GM18519 (cell line): ENCODE data around the gene GJB4.
"Not testable (repeated sequence)": the region's sequence is repeated elsewhere in the genome, so short reads cannot be mapped to it uniquely, and the experiment has no call there.

Source experiments
- ATAC-seq: cut with Tn5 transposase; IDR thresholded peaks from one replicate; pipeline ENCODE4 v1.9.1; 2021; ENCODE audit warnings: mild to moderate bottlenecking, moderate library complexity; ENCODE audit not compliant: unreplicated experiment, low FRiP score

GJB4 gene

GRCh38 chr1:34746101-34746500 is 13.4 kb upstream of the GJB4 start:
- ATAC-seq: no peak

GRCh38 chr1:34746785-34747637 is 12.5 kb upstream of the GJB4 start:
- no peak for ATAC-seq

GRCh38 chr1:34747638-34747941 is 11.9 kb upstream of the GJB4 start:
- ATAC-seq: no peak

GRCh38 chr1:34749992-34750391 is 9.5 kb upstream of the GJB4 start:
- ATAC-seq: no peak

GRCh38 chr1:34750610-34751009 is 8.9 kb upstream of the GJB4 start:
- no peak for ATAC-seq

- ATAC-seq: no peak
These were observed 6.4 kb upstream of the GJB4 start for GRCh38 chr1:34753163-34753562.

- ATAC-seq: no peak
These were observed 4.4 kb upstream of the GJB4 start, which contains the start of gene GJB5 for GRCh38 chr1:34754964-34755637. Gene GJB5, plus strand, starts transcription at chr1:34755047. Its CDS starts 2,284 bp downstream, at chr1:34757331.

- no peak for ATAC-seq
These were observed 3.6 kb upstream of the GJB4 start for GRCh38 chr1:34755961-34756360.

- ATAC-seq: no peak
These were observed 2.2 kb upstream of the GJB4 start for GRCh38 chr1:34757386-34757785.

- no peak for ATAC-seq
These were observed 789 bp upstream of the GJB4 start for GRCh38 chr1:34758751-34759150.

GRCh38 chr1:34761176-34761761 is 1.7 kb downstream of the GJB4 start:
- ATAC-seq: no peak

- ATAC-seq: no peak
These were observed 2.3 kb downstream of the GJB4 start for GRCh38 chr1:34761776-34762307.

GRCh38 chr1:34762474-34763141 is 3.1 kb downstream of the GJB4 start:
- no peak for ATAC-seq

- ATAC-seq: no peak
These were observed 3.7 kb downstream of the GJB4 start for GRCh38 chr1:34763142-34763781.

GRCh38 chr1:34768856-34769255 is 9.3 kb downstream of the GJB4 start:
- no peak for ATAC-seq

- ATAC-seq: no peak
These were observed 11.5 kb downstream of the GJB4 start for GRCh38 chr1:34770891-34771504.

- no peak for ATAC-seq
These were observed 12.2 kb downstream of the GJB4 start for GRCh38 chr1:34771573-34772371.

- ATAC-seq: not testable (repeated sequence)
These were observed 13.6 kb downstream of the GJB4 start for GRCh38 chr1:34773114-34773513.

- no peak for ATAC-seq
These were observed 15.4 kb downstream of the GJB4 start for GRCh38 chr1:34774957-34775356.
